Ascending aorta (tissue), 2 donors: ENCODE data around the gene NABP2. TPM values are rescaled to one million over a fixed set of nuclear protein-coding genes. Genes with fewer than 3 reads are reported as not detected.

Source experiments
- DNase-seq, 2 donors: peaks; one replicate each; pipeline ENCODE4 v3.0.0-alpha.2; 2019; ENCODE audit warnings: low spot score in 2 of 2
- H3K27ac ChIP-seq, 2 donors: fragments of 200-600 bp; sonication (generic); one replicate each; pipeline ENCODE4 v1.5.1; 2016 to 2017; ENCODE audit warnings: mild to moderate bottlenecking in 1 of 2
- H3K27me3 ChIP-seq: fragments of 200-600 bp; sonication (generic); one replicate; pipeline ENCODE4 v1.5.1; 2017
- H3K36me3 ChIP-seq, 2 donors: fragments of 200-600 bp; sonication (generic); one replicate each; pipeline ENCODE4 v1.5.1; 2016
- H3K4me1 ChIP-seq, 2 donors: fragments of 200-600 bp; sonication (generic); one replicate each; pipeline ENCODE4 v1.5.1; 2016 to 2017; ENCODE audit warnings: mild to moderate bottlenecking in 1 of 2
- H3K4me3 ChIP-seq, 2 donors: fragments of 200-600 bp; sonication (generic); one replicate each; pipeline ENCODE4 v1.5.1; 2016 to 2017; ENCODE audit warnings: mild to moderate bottlenecking in 1 of 2
- H3K9me3 ChIP-seq, 2 donors: fragments of 200-600 bp; sonication (generic); one replicate each; pipeline ENCODE4 v1.5.1; 2016
- CTCF ChIP-seq, 3 experiments: fragments of 200-600 bp in 2 of 3; fragments of 450-650 bp in 1 of 3; sonication (generic) in 2 of 3; IDR thresholded peaks; one replicate each; pipeline ENCODE4 v1.5.1; 2016 to 2019; ENCODE audit warnings: antibody characterized with exemption in 3 of 3, mild to moderate bottlenecking in 1 of 3, moderate library complexity in 1 of 3
- intact Hi-C: fragments of 100-400 bp; cut with DNase I; formaldehyde crosslinking; loops from one replicate; pipeline ENCODE4 v1.15.1; 2023
- total RNA-seq: library from RNA; depleted of rRNA; stranded (reverse); fragments of >200 nt; gene quantifications from one replicate; pipeline ENCODE4 v1.1.0, GENCODE V29; 2016

NABP2 gene
- total RNA-seq, 1 donor from 2014 or later, result 2.8 TPM

DNA sequence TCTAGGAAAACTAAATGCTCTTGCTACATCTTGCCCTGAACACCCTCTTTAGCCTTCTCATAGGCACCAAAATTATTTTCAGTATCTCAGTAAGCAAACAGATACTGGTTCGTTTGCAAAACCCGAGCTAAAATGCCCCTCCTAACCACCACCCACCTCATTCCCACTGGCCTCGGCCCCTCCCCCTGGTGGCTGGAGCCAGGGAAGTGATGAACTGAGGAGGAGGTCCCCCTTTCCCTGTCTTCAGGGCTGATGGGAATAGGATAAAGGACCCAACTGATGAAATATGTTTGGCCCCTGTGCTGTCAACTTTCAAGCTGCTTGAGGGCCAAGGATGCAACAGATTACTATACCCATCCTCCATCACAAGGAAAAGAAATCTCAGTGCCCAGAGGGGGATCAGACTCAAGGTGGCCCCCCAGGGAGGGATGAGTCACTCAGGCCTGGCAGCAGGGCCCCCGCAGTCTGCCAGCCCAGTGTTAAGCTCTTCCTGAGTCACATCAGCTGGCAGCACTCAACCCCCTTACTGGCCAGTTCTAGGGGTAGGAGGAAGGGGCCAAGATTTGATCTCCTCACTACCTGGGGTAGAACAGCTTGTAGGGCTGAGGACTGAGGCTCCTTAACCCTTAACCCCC lies 32.3 kb downstream of the NABP2 start:
- H3K36me3 ChIP-seq, result peaks cover 41 to 45% of the 10 kb centered on the region in 2 donors
- peak overlapping the region; percentile 6 to 89 for H3K27ac ChIP-seq
- DNase-seq, result no peak
- peak overlapping the region; percentile 69 to 89 for H3K4me3 ChIP-seq
- intact Hi-C loops, result no loop called here
- H3K4me1 ChIP-seq, result peaks cover 3 to 19% of the 10 kb centered on the region in 2 donors
- no peak for TF ChIP-seq CTCF (IDR thresholded peaks at IDR 0.05)
- H3K27me3 ChIP-seq, result no peaks in the 10 kb centered on the region
- H3K9me3 ChIP-seq, result no peaks in the 10 kb centered on the region

DNA sequence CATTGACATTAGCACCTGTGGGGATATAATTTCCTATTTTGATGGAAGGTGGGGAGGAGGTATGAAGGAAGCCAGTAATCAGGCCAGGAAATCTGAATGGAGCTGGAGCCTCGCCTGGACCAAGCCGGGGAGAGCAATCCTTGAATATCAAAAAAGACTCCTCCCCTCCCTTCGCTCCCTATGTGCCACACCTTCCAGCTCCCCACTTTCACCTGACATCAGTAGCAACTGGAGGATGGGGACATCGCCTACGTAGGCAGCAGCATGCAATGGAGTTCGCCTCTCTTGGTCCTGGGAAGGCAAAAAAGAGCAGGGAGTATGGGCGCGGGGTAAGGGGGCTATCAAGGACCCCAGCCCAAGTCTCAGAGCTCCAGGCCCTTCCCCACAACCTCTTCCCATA lies 32.9 kb downstream of the NABP2 start:
- no peak for DNase-seq
- peak overlapping the region; percentile 69 to 89 for H3K4me3 ChIP-seq
- H3K27me3 ChIP-seq, result no peaks in the 10 kb centered on the region
- H3K27ac ChIP-seq, result peak overlapping the region; percentile 6 to 89
- H3K4me1 ChIP-seq, result peaks cover 3 to 19% of the 10 kb centered on the region in 2 donors
- H3K36me3 ChIP-seq, result peaks cover 35 to 39% of the 10 kb centered on the region in 2 donors
- no peaks in the 10 kb centered on the region for H3K9me3 ChIP-seq
- no peak for TF ChIP-seq CTCF (IDR thresholded peaks at IDR 0.05)
- intact Hi-C loops, result no loop called here

DNA sequence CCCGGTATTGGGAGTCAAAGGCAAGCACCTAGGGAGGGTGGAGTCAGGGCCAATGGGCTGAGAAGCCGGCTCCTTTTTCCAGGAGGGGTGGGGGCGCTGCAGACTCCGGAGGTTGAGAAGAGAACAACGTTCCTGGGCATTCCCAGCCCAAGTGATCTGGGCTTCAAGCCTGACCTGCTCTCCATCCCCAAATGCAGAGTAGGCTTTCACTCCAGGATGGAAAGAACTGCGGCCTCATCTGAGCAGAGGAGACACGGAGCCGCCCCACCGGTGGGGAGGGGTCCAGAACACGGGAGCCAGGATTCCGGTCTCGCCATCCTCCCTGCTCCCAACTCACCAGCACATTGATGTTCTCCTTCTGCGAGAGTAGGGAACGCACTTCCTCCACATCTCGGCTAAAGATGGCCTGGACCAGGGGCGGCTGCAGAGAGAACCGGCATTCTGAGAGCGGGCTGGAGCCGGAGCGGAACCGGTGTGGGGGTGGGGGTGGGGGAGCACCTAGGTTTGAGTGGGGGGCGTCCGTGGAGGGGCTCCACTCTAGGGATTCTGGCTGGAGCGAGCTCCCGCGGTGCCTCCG lies 33.4 kb downstream of the NABP2 start:
- H3K27ac ChIP-seq, result peak overlapping the region; percentile 64 to 89
- intact Hi-C loops, result loop anchor here (1.0 to 2.0 kb wide), 3 partner anchors 10 to 69 kb away; partner anchors contain the start of genes NABP2 and SMARCC2
- H3K27me3 ChIP-seq, result no peaks in the 10 kb centered on the region

DNA sequence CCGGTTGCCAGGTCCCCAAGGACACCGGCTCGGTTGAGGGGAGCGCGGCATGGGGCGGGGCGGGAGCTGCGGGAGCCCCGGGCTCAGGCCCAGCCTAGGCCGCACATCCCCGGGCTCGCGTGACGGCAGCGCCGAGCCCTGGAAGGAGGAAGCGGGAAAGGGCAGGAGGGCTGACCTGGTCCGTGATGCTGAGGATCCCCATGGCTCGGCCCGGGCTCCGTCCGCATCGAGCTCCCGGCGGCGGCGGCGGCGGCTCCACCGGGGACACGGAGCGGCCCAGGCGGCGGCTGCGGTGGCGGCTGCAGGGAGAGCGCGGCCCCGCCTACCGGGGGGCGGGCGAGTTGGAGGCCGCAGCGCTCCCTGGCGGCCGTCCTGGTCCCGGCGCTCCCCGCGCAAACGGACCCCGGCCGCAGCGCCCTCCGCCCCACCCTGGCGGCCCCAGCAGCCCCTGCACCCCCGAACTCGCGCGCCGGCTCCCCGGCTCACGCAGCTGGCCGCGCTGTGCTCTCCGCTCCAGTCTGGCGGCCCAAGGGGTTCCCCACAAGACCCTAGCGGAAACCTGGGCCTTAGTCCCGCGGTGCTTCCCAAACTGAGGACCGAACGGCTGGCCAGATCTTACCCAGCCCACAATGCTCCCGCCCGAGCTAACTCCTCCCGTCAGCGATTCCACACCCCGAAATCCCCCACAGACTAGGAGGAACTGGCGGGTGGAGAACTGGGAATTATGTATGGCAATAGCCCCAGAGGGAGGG lies 34.1 kb downstream of the NABP2 start, which contains the start of gene ANKRD52:
Gene ANKRD52, minus strand, starts transcription at position 317 of the 752 bp plus-strand sequence. Its CDS starts 115 bp downstream, at position 202.
- H3K4me3 ChIP-seq, result peak within 1 kb of the TSS; percentile 69 to 89
- H3K4me1 ChIP-seq, result peaks cover 3 to 19% of the 10 kb centered on the region in 2 donors
- H3K36me3 ChIP-seq, result peaks cover 23 to 27% of the 10 kb centered on the region in 2 donors
- H3K27ac ChIP-seq, result peak within 1 kb of the TSS; percentile 75 to 89
- no peaks in the 10 kb centered on the region for H3K9me3 ChIP-seq
- no peaks in the 10 kb centered on the region for H3K27me3 ChIP-seq
- intact Hi-C loops, result loop anchor here (1.0 to 2.0 kb wide), 3 partner anchors 9 to 69 kb away; partner anchors contain the start of genes NABP2 and SMARCC2
- peak in 1 of 2 donors; percentile 82 for DNase-seq
- TF ChIP-seq CTCF (IDR thresholded peaks at IDR 0.05), result peak; percentile 24 to 95 (median 33)

More for the DNA sequence above, 33.4 kb downstream of the NABP2 start:
- no peak for DNase-seq
- peak overlapping the region; percentile 69 to 89 for H3K4me3 ChIP-seq
- H3K9me3 ChIP-seq, result no peaks in the 10 kb centered on the region
- peaks cover 30 to 34% of the 10 kb centered on the region in 2 donors for H3K36me3 ChIP-seq
- peaks cover 3 to 19% of the 10 kb centered on the region in 2 donors for H3K4me1 ChIP-seq
- no peak for TF ChIP-seq CTCF (IDR thresholded peaks at IDR 0.05)

DNA sequence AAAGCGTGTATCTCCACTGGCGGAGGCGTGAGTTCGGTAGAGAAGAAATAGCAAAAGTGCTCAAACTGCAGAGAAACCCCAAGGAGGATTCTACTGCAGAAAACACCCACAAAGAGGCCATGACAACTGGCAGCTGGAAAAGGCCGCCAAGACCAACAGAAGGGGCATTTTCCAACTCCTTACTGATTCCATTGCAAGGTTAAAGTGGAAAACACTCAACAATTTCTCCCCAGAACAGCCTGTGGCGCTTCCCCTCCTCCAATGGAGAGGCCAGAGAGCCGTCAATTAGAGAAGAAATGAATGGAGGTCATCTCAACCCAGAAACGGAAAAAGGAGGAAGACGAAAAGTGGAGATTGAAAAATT lies 34.7 kb downstream of the NABP2 start:
- intact Hi-C loops, result loop anchor here (1.0 to 2.0 kb wide), 3 partner anchors 8 to 70 kb away; partner anchors contain the start of genes NABP2 and SMARCC2
- TF ChIP-seq CTCF (IDR thresholded peaks at IDR 0.05), result no peak
- H3K27me3 ChIP-seq, result no peaks in the 10 kb centered on the region
- peaks cover 3 to 19% of the 10 kb centered on the region in 2 donors for H3K4me1 ChIP-seq
- H3K27ac ChIP-seq, result peak overlapping the region; percentile 75 to 89
- peak overlapping the region; percentile 69 to 89 for H3K4me3 ChIP-seq
- peaks cover 18 to 22% of the 10 kb centered on the region in 2 donors for H3K36me3 ChIP-seq
- no peaks in the 10 kb centered on the region for H3K9me3 ChIP-seq
- no peak for DNase-seq
